SU-DHL-6 (cell line): ENCODE data around the gene SULT1A1.

Experiments used
- H2AFZ ChIP-seq: fragments of 200-600 bp; sonication (generic); 2 replicates; pipeline ENCODE4 v1.6.1; 2014; ENCODE audit warnings: low read depth, mild to moderate bottlenecking, moderate library complexity, mixed read lengths, antibody characterized with exemption, low read length; ENCODE audit not compliant: severe bottlenecking
- H3F3A ChIP-seq: fragments of 200-600 bp; shearing (Covaris generic); 2 replicates; pipeline ENCODE4 v1.6.0; 2016; ENCODE audit warnings: antibody characterized with exemption, mild to moderate bottlenecking; ENCODE audit not compliant: insufficient read depth
- H3K27ac ChIP-seq: fragments of 200-600 bp; sonication (generic); 2 replicates; pipeline ENCODE4 v1.5.1; 2016; ENCODE audit warnings: low read depth, mild to moderate bottlenecking, low read length, moderate library complexity, mixed read lengths
- H3K27me3 ChIP-seq: fragments of 200-600 bp; sonication (generic), shearing (Covaris generic); 2 replicates; pipeline ENCODE4 v1.6.0; 2014; ENCODE audit warnings: mild to moderate bottlenecking, low read length
- H3K36me3 ChIP-seq: fragments of 200-600 bp; sonication (generic); 2 replicates; pipeline ENCODE4 v1.6.1; 2014; ENCODE audit warnings: mild to moderate bottlenecking, low read length, mixed read lengths
- H3K4me2 ChIP-seq: fragments of 300-600, 200-600 bp; shearing (Covaris generic), sonication (generic); 2 replicates; pipeline ENCODE4 v1.6.0; 2014; ENCODE audit warnings: low read length, low read depth, mild to moderate bottlenecking; ENCODE audit not compliant: poor library complexity, severe bottlenecking
- H3K4me3 ChIP-seq: fragments of 200-600 bp; sonication (generic); 2 replicates; pipeline ENCODE4 v1.5.1; 2014; ENCODE audit warnings: antibody characterized with exemption, low read length, mild to moderate bottlenecking, mixed read lengths; ENCODE audit not compliant: insufficient read depth, poor library complexity, severe bottlenecking
- H3K79me2 ChIP-seq: fragments of 200-600 bp; sonication (generic); 2 replicates; pipeline ENCODE4 v1.6.1; 2014; ENCODE audit warnings: mild to moderate bottlenecking, low read length, moderate library complexity; ENCODE audit not compliant: insufficient read depth
- H3K9ac ChIP-seq: fragments of 200-600 bp; sonication (generic); 2 replicates; pipeline ENCODE4 v1.7.0; 2014; ENCODE audit warnings: mild to moderate bottlenecking, low read length
- H3K9me2 ChIP-seq: fragments of 200-600 bp; sonication (generic); replicated peaks from 2 replicates; pipeline ENCODE4 v1.6.1; 2014; ENCODE audit warnings: low read length; ENCODE audit not compliant: insufficient read depth
- H3K9me3 ChIP-seq: fragments of 200-600 bp; sonication (generic); 2 replicates; pipeline ENCODE4 v1.6.1; 2014; ENCODE audit warnings: low read length, mixed read lengths; ENCODE audit not compliant: insufficient read depth
- H4K20me1 ChIP-seq: fragments of 200-600 bp; sonication (generic); 2 replicates; pipeline ENCODE4 v1.6.1; 2014; ENCODE audit warnings: low read depth, mild to moderate bottlenecking, antibody characterized with exemption, low read length, moderate library complexity, mixed read lengths
- EZH2phosphoT487 ChIP-seq: fragments of 200-600 bp; sonication (generic), shearing (Covaris generic); conservative IDR thresholded peaks from 2 replicates; pipeline ENCODE4 v1.6.1; 2018; ENCODE audit warnings: mild to moderate bottlenecking, antibody characterized with exemption, low read length, moderate library complexity, mixed read lengths
- TF ChIP-seq, protein P1 (sequence below): fragments of 200-600 bp; sonication (generic); IDR thresholded peaks from one replicate; pipeline ENCODE4 v1.5.1; 2017; ENCODE audit warnings: antibody characterized with exemption, mild to moderate bottlenecking, low read length, moderate library complexity; ENCODE audit not compliant: insufficient read depth, poor library complexity, severe bottlenecking

SULT1A1 gene

DNA sequence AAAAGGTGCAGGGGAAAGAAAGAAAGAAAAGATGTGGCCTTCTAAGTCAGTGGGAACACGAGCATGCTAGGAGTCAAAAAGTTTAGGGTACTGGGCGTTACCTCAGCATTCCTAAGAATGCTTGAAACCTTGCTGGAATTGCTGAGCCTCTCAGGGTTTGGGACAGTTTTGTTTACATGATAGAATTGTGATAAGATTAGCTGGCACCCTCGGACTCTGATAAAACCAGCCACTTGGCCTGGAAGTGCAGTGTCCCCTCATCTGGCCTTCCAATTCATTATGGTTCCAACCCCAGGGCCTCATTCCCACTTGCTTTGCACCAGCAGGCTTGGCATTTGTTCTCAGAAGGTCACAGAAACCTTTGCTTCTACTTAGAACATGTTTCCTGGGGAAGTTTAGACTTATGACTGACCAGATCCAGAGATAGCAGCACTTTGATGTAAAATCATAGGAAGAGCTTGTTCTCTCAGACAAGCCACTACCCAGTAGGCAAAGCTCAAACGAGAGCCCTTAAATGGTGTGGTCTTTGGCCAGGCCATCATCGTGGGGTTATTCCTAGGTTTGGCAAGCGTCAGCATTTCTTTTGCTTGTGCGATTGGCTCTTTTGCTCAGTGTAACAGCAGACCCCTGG, 48.2 kb downstream of the SULT1A1 start:
- peaks cover 57% of the 10 kb centered on the region for H3K79me2 ChIP-seq

GRCh38 chr16:28558456-28558855, 51.4 kb downstream of the SULT1A1 start:
- H3K36me3 ChIP-seq: no peaks in the 10 kb centered on the region; the same call in 1 of the 2 replicates
- no peak overlapping the region for H3K4me3 ChIP-seq
- no peaks in the 10 kb centered on the region for H3F3A ChIP-seq
- H2AFZ ChIP-seq: no peak overlapping the region
- no peak overlapping the region for H3K9ac ChIP-seq
- no peaks in the 10 kb centered on the region for H3K9me3 ChIP-seq
- H3K9me2 ChIP-seq: no peaks in the 10 kb centered on the region
- H3K79me2 ChIP-seq: peaks cover 58% of the 10 kb centered on the region
- H3K4me2 ChIP-seq: no peak overlapping the region
- TF ChIP-seq EZH2phosphoT487: no peak
- TF ChIP-seq, protein P1, sequence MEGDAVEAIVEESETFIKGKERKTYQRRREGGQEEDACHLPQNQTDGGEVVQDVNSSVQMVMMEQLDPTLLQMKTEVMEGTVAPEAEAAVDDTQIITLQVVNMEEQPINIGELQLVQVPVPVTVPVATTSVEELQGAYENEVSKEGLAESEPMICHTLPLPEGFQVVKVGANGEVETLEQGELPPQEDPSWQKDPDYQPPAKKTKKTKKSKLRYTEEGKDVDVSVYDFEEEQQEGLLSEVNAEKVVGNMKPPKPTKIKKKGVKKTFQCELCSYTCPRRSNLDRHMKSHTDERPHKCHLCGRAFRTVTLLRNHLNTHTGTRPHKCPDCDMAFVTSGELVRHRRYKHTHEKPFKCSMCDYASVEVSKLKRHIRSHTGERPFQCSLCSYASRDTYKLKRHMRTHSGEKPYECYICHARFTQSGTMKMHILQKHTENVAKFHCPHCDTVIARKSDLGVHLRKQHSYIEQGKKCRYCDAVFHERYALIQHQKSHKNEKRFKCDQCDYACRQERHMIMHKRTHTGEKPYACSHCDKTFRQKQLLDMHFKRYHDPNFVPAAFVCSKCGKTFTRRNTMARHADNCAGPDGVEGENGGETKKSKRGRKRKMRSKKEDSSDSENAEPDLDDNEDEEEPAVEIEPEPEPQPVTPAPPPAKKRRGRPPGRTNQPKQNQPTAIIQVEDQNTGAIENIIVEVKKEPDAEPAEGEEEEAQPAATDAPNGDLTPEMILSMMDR: no peak
- H3K27me3 ChIP-seq: no peaks in the 10 kb centered on the region
- 0 out of 2 replicates have a peak, but pooled peaks cover 3% of the 10 kb centered on the region for H4K20me1 ChIP-seq
- H3K27ac ChIP-seq: no peak overlapping the region

More for the DNA sequence above, 48.2 kb downstream of the SULT1A1 start:
- Histone ChIP-seq H4K20me1 (0 out of 2 replicates have a peak, but pooled peaks cover 3% of the 10 kb centered on the region), H3K4me2 (no peak overlapping the region), H3F3A (no peaks in the 10 kb centered on the region), H3K4me3 (no peak overlapping the region), H3K27me3 (no peaks in the 10 kb centered on the region), H3K36me3 (no peaks in the 10 kb centered on the region; the same call in 1 of the 2 replicates), H3K27ac (no peak overlapping the region), H3K9me2 (no peaks in the 10 kb centered on the region), H2AFZ (no peak overlapping the region), H3K9me3 (no peaks in the 10 kb centered on the region), H3K9ac (no peak overlapping the region)
- TF ChIP-seq EZH2phosphoT487: no peak
- TF ChIP-seq, protein P1: no peak

GRCh38 chr16:28556914-28557320, 52.9 kb downstream of the SULT1A1 start:
- TF ChIP-seq, protein P1: no peak
- no peak for TF ChIP-seq EZH2phosphoT487
- Histone ChIP-seq H3K9me3 (no peaks in the 10 kb centered on the region), H3K9ac (no peak overlapping the region), H3K27ac (no peak overlapping the region), H3K36me3 (no peaks in the 10 kb centered on the region; the same call in 1 of the 2 replicates), H3K9me2 (no peaks in the 10 kb centered on the region), H3K27me3 (no peaks in the 10 kb centered on the region), H3K79me2 (peaks cover 43% of the 10 kb centered on the region), H3K4me3 (no peak overlapping the region), H3F3A (no peaks in the 10 kb centered on the region), H2AFZ (no peak overlapping the region), H3K4me2 (no peak overlapping the region), H4K20me1 (no peaks in the 10 kb centered on the region)
